NCI-H82 (cell line): ENCODE data around the gene CACNG7.

Experiments
- DNase-seq: peaks from one replicate; lab custom pipeline; 2025; lab: John Stamatoyannopoulos, UW

Gene CACNG7

GRCh38 chr19:53983457-53984289 lies 74.6 kb downstream of the CACNG7 start:
- no peak for DNase-seq

GRCh38 chr19:53985863-53986262 lies 76.8 kb downstream of the CACNG7 start:
- no peak for DNase-seq

DNA sequence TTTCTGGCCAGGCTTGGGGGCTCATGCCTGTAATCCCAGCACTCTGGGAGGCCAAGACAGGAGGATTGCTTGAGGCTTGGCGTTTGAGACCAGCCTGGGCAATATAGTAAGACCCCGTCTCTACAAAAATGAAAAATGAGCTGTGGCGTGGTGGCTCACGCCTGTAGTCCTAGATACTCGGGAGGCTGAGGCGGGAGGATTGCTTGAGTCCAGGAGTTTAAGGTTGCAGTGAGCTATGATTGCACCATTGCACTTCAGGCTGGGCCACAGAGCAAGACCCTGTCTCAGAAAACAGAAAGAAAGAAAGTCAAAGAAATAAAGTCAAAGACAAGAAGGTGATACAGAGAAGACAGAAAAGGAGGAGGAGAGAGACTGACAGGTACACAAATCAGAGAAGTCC lies 79.9 kb downstream of the CACNG7 start:
- DNase-seq: no peak

DNA sequence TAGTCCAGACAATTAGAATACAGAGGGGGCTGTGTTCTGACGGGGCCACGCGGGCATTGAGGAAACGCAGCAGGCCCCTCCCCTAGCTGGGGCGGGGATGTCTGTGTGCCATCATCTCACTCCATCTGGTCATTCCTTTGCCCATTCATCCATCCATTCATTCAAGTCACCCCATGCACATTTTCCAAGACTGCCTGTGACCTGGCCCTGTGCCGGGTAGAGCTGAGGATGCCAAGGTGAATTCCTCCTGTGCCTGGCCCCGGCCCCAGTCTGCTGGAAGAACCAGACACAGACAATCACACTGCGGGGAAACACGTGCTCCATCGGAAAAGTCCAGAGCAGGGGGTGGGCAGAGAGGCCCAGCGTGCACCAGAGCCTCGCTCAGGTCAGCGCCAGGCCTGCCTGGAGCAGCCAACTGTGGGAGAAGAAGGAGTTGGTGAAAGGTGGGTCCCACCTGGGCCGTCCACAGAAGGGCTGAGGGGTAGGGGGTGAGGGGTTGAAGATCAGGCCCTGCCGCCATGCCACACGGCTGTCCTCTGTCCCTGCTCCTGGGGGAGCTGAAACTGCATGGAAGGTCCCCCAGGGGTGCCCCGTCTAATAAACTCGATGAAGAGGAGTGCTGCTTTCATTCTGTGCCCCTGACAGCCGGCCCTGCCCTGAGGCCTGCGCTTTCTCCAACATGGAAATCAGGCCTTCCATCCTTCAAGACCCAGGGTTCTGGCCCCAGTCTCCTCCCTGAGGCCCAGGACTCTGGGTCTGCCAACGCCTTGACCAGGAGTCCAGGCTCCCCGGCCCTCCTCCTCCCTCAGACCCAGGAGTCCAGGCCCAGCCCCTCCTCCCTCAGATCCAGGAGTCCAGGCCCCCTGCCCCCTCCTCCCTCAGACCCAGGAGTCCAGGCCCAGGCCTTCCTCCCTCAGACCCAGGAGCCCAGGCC lies 80.8 kb downstream of the CACNG7 start:
- DNase-seq: no peak

GRCh38 chr19:53991224-53992113 lies 82.4 kb downstream of the CACNG7 start, which contains the start of gene CACNG6:
TSS of gene CACNG6 (plus strand) at chr19:53991637. CDS start at chr19:53992878, 1,241 bp downstream.
- DNase-seq: peak; percentile 57

GRCh38 chr19:53992211-53992610 lies 83.1 kb downstream of the CACNG7 start:
- DNase-seq: no peak

- no peak for DNase-seq
Observed at GRCh38 chr19:53992815-53993214, 83.7 kb downstream of the CACNG7 start.

DNA sequence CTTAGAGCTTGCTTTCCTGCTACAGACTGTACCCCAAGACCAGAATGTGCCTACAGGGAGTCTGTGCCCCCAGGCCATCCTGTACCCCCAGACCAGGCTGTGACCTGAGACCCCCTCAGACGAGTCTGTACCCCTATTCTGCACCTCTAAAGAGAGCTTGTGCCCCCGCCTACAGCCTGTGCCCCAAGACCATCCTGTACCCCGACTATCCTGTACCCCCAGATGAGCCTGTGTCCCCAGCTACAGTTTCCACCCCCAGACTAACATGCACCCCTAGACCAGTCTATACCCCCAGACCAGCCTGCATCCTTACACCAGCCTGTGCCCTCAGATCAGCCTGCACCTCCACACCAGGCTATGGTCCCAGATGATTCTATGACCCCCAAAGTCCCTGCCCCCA lies 84.4 kb downstream of the CACNG7 start:
- DNase-seq: no peak
